ENCODE data around the gene CEP112. TPM values are rescaled to one million over a fixed set of nuclear protein-coding genes. Genes with fewer than 3 reads are reported as not detected.

CEP112 gene
- total and polyA plus RNA-seq, 4 donors = 1.1 to 4.9 (median 1.4) TPM

DNA sequence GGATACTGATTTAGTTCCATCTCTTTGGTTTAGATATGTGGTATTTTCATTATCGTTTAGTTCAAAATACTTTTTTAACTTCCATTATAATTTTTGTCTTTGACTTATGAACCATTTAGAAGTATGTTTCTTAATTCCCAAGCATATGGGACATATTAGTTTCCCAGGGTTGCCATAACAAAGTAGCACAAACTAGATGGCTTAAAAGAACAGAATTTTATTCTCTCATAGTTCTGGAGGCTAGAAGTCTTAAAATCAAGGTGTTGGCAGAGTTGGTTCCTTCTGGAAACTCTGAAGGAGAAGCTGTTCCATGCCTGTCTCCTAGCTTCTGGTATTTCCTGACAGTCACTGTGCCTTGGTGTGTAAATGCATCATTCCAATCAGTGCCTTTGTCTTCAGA lies 339.0 kb downstream of the CEP112 start:
- Histone ChIP-seq H3K27ac (ENCODE audit: low read depth in 1 of 2, low read length in 2 of 2) (no peak overlapping the region), H3K9me3 (ENCODE audit: control insufficient read depth in 4 of 4, low read length in 3 of 4) (no peaks in the 10 kb centered on the region)
- 91% methylated on average over 1 of the region's 1 CpG for WGBS

More for the DNA sequence above, 339.0 kb downstream of the CEP112 start:
- H3K9ac ChIP-seq (ENCODE audit: low read depth in 1 of 2, low read length in 2 of 2) = no peak overlapping the region
- no peak for DNase-seq (ENCODE audit: low spot score)
- no peak overlapping the region for H3K4me3 ChIP-seq (ENCODE audit: low read depth in 1 of 3, low read length in 3 of 3)
- peaks cover 0 to 3% (median 0%) of the 10 kb centered on the region in 4 donors for H3K36me3 ChIP-seq (ENCODE audit: control insufficient read depth in 4 of 4, insufficient read depth in 3 of 4, low read depth in 1 of 4, low read length in 3 of 4)
- no peaks in the 10 kb centered on the region for H3K4me1 ChIP-seq (ENCODE audit: control insufficient read depth in 4 of 4, insufficient read depth in 4 of 4, low read length in 3 of 4)
- no peak for TF ChIP-seq TAF1 (conservative IDR thresholded peaks at IDR 0.05)
- no peak for TF ChIP-seq ZBTB33 (IDR thresholded peaks at IDR 0.05)
- TF ChIP-seq RAD21 (IDR thresholded peaks at IDR 0.05) = no peak
- no peak for TF ChIP-seq HNF4A (conservative IDR thresholded peaks at IDR 0.05)
- no peak for TF ChIP-seq NR2F2 (IDR thresholded peaks at IDR 0.05)
- TF ChIP-seq, protein P1, sequence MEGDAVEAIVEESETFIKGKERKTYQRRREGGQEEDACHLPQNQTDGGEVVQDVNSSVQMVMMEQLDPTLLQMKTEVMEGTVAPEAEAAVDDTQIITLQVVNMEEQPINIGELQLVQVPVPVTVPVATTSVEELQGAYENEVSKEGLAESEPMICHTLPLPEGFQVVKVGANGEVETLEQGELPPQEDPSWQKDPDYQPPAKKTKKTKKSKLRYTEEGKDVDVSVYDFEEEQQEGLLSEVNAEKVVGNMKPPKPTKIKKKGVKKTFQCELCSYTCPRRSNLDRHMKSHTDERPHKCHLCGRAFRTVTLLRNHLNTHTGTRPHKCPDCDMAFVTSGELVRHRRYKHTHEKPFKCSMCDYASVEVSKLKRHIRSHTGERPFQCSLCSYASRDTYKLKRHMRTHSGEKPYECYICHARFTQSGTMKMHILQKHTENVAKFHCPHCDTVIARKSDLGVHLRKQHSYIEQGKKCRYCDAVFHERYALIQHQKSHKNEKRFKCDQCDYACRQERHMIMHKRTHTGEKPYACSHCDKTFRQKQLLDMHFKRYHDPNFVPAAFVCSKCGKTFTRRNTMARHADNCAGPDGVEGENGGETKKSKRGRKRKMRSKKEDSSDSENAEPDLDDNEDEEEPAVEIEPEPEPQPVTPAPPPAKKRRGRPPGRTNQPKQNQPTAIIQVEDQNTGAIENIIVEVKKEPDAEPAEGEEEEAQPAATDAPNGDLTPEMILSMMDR (IDR thresholded peaks at IDR 0.05; ENCODE audit: low read depth, low read length, missing input control) = no peak
- no peak for TF ChIP-seq YY1 (IDR thresholded peaks at IDR 0.05)
- TF ChIP-seq HNF4G (IDR thresholded peaks at IDR 0.05) = no peak
- no peak for TF ChIP-seq REST (IDR thresholded peaks at IDR 0.05)
- TF ChIP-seq GABPA (IDR thresholded peaks at IDR 0.05 in 1 of 2, conservative IDR thresholded peaks at IDR 0.05 in 1 of 2) = no peak
- TF ChIP-seq EGR1 (IDR thresholded peaks at IDR 0.05; ENCODE audit: low read depth in 2 of 2) = no peak
- TF ChIP-seq RXRA (IDR thresholded peaks at IDR 0.05) = no peak
- TF ChIP-seq MAX (IDR thresholded peaks at IDR 0.05) = no peak
- TF ChIP-seq, protein P2, sequence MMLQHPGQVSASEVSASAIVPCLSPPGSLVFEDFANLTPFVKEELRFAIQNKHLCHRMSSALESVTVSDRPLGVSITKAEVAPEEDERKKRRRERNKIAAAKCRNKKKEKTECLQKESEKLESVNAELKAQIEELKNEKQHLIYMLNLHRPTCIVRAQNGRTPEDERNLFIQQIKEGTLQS (IDR thresholded peaks at IDR 0.05) = no peak
- H3K27me3 ChIP-seq (ENCODE audit: control insufficient read depth in 4 of 4, insufficient read depth in 4 of 4, low read length in 3 of 4) = no peaks in the 10 kb centered on the region

Data from liver (tissue), 9 donors.